Fibroblast of lung (primary cell): ENCODE data around the gene KLRG1. TPM values are rescaled to one million over a fixed set of nuclear protein-coding genes. Genes with fewer than 3 reads are reported as not detected.

Source experiments
- DNase-seq, 2 donors: peaks; one replicate each; pipeline versions ENCODE4 v3.0.0 to v3.0.0-alpha.2; 2010; ENCODE audit warnings: low read depth in 2 of 2
- H2AFZ ChIP-seq: 2 replicates; pipeline ENCODE4 v1.5.1; 2012; ENCODE audit warnings: low read length, control low read depth, inconsistent platforms
- H3K27ac ChIP-seq: 2 replicates; pipeline ENCODE4 v1.5.1; 2011; ENCODE audit warnings: low read length, control low read depth; ENCODE audit not compliant: insufficient read depth
- H3K27me3 ChIP-seq: 2 replicates; pipeline ENCODE4 v1.5.1; 2011; ENCODE audit warnings: mild to moderate bottlenecking, low read length; ENCODE audit not compliant: control insufficient read depth, insufficient read depth
- H3K36me3 ChIP-seq: 2 replicates; pipeline ENCODE4 v1.5.1; 2011; ENCODE audit warnings: low read length; ENCODE audit not compliant: control insufficient read depth, insufficient read depth
- H3K4me1 ChIP-seq: 2 replicates; pipeline ENCODE4 v1.5.1; 2011; ENCODE audit warnings: low read length; ENCODE audit not compliant: control insufficient read depth, insufficient read depth; ENCODE audit errors: extremely low read depth
- H3K4me2 ChIP-seq: 2 replicates; pipeline ENCODE4 v1.5.1; 2011; ENCODE audit warnings: low read length, control low read depth; ENCODE audit not compliant: insufficient read depth; ENCODE audit errors: extremely low read depth
- H3K4me3 ChIP-seq, 4 experiments: fragments of 200-600 bp in 1 of 4; sonication (generic) in 1 of 4; replicated peaks in 1 of 4; 2 replicates each; pipeline ENCODE4 v1.5.1; 2011 to 2016; ENCODE audit warnings: low read length in 4 of 4, low read depth in 3 of 4, mild to moderate bottlenecking in 3 of 4, control low read depth in 2 of 4, inconsistent platforms in 1 of 4, mixed read lengths in 1 of 4; ENCODE audit not compliant: insufficient read depth in 1 of 4; ENCODE audit errors: control extremely low read depth in 1 of 4
- H3K79me2 ChIP-seq: 2 replicates; pipeline ENCODE4 v1.5.1; 2012; ENCODE audit warnings: mild to moderate bottlenecking, low read length, inconsistent platforms; ENCODE audit not compliant: control insufficient read depth, insufficient read depth
- H3K9ac ChIP-seq: 2 replicates; pipeline ENCODE4 v1.5.1; 2011; ENCODE audit warnings: mild to moderate bottlenecking, low read length, control low read depth; ENCODE audit not compliant: insufficient read depth
- H3K9me3 ChIP-seq: 2 replicates; pipeline ENCODE4 v1.5.1; 2012; ENCODE audit warnings: low read depth, low read length; ENCODE audit not compliant: control insufficient read depth, insufficient read depth
- H4K20me1 ChIP-seq: 2 replicates; pipeline ENCODE4 v1.5.1; 2011; ENCODE audit warnings: low read length; ENCODE audit not compliant: control insufficient read depth, insufficient read depth; ENCODE audit errors: extremely low read depth
- CTCF ChIP-seq, 2 donors: IDR thresholded peaks in 1 of 2; conservative IDR thresholded peaks in 1 of 2; 1 replicate in 1 of 2; 2 replicates in 1 of 2; pipeline ENCODE4 v1.5.1; 2011 to 2012; ENCODE audit warnings: low read length in 2 of 2, control low read depth in 1 of 2, inconsistent platforms in 1 of 2, low read depth in 1 of 2, mild to moderate bottlenecking in 1 of 2
- EZH2 ChIP-seq: IDR thresholded peaks from 2 replicates; pipeline ENCODE4 v1.5.1; 2012; ENCODE audit warnings: low read length, control low read depth, mild to moderate bottlenecking; ENCODE audit errors: missing control alignments
- polyA plus RNA-seq, 2 donors: library from polyadenylated mRNA; depleted of rRNA in 1 of 2; stranded (reverse) in 1 of 2; unstranded in 1 of 2; fragments of >200 nt; gene quantifications; 2 replicates each; pipeline ENCODE4 v1.2.1, GENCODE V29; 2011 to 2012; ENCODE audit warnings: missing spikeins in 1 of 2
- total RNA-seq: library from RNA; depleted of rRNA; stranded (reverse); fragments of >200 nt; gene quantifications from 2 replicates; pipeline ENCODE4 v1.2.1, GENCODE V29; 2014

The KLRG1 gene
- total and polyA plus RNA-seq, 2 donors (not counting 1 experiment from before 2014, with no cell fraction given), result 1.0 to 1.8 TPM

- no peak overlapping the region for H3K9ac ChIP-seq
- no peaks in the 10 kb centered on the region for H4K20me1 ChIP-seq
- H3K27me3 ChIP-seq, result no peaks in the 10 kb centered on the region
- H3K27ac ChIP-seq, result no peak overlapping the region
- no peaks in the 10 kb centered on the region for H3K79me2 ChIP-seq
- DNase-seq, result no peak
- H3K4me3 ChIP-seq, result no peak overlapping the region
- H3K36me3 ChIP-seq, result no peaks in the 10 kb centered on the region
- H3K4me2 ChIP-seq, result no peak overlapping the region
- no peaks in the 10 kb centered on the region for H3K4me1 ChIP-seq
- H3K9me3 ChIP-seq, result no peaks in the 10 kb centered on the region
- no peak for TF ChIP-seq CTCF (conservative IDR thresholded peaks at IDR 0.05 in 1 of 2, IDR thresholded peaks at IDR 0.05 in 1 of 2; ENCODE audit: low read depth in 1 of 2, low read length in 2 of 2)
- no peak for TF ChIP-seq EZH2
- H2AFZ ChIP-seq, result no peak overlapping the region
These were observed 11.9 kb downstream of the KLRG1 start for GRCh38 chr12:9001233-9001632.

- Histone ChIP-seq H3K4me2 (no peak overlapping the region), H3K4me3 (no peak overlapping the region), H3K27me3 (no peaks in the 10 kb centered on the region), H3K9ac (no peak overlapping the region), H3K27ac (no peak overlapping the region), H3K36me3 (no peaks in the 10 kb centered on the region), H3K79me2 (no peaks in the 10 kb centered on the region), H2AFZ (no peak overlapping the region), H4K20me1 (no peaks in the 10 kb centered on the region), H3K4me1 (no peaks in the 10 kb centered on the region), H3K9me3 (no peaks in the 10 kb centered on the region)
- TF ChIP-seq CTCF (conservative IDR thresholded peaks at IDR 0.05 in 1 of 2, IDR thresholded peaks at IDR 0.05 in 1 of 2; ENCODE audit: low read depth in 1 of 2, low read length in 2 of 2) (no peak), EZH2 (no peak)
- DNase-seq, result no peak
These were observed 13.0 kb downstream of the KLRG1 start for GRCh38 chr12:9002335-9002734.

DNA sequence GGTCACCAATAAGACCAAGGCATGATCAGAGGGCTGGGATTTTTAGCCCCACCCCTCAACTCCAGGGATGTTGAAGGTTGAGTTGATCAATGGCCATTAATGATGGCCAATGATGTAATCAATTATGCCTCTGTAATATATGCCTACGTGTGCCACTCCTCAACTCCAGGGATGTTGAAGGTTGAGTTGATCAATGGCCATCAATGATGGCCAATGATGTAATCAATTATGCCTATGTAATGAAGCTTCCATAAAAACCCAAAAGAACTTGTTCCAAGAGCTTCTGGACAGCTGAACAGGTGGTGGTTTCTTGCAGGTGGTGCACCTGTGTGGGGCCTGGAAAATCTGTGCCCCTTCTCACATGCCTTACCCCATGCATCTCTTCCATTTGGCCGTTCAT lies 33.2 kb downstream of the KLRG1 start:
- no peak overlapping the region for H3K4me3 ChIP-seq
- no peak overlapping the region for H3K4me2 ChIP-seq
- no peaks in the 10 kb centered on the region for H3K79me2 ChIP-seq
- TF ChIP-seq EZH2, result no peak
- no peak for TF ChIP-seq CTCF (conservative IDR thresholded peaks at IDR 0.05 in 1 of 2, IDR thresholded peaks at IDR 0.05 in 1 of 2; ENCODE audit: low read depth in 1 of 2, low read length in 2 of 2)
- no peak for DNase-seq
- no peaks in the 10 kb centered on the region for H3K36me3 ChIP-seq
- no peaks in the 10 kb centered on the region for H3K4me1 ChIP-seq
- no peak overlapping the region for H3K9ac ChIP-seq
- H3K27ac ChIP-seq, result no peak overlapping the region
- no peaks in the 10 kb centered on the region for H3K9me3 ChIP-seq
- no peak overlapping the region for H2AFZ ChIP-seq
- H4K20me1 ChIP-seq, result no peaks in the 10 kb centered on the region
- no peaks in the 10 kb centered on the region for H3K27me3 ChIP-seq
